Stimulated activated CD4-positive, alpha-beta T cell treated with anti-CD3 and anti-CD28 coated beads, Interleukin-15, amount 100 ng/mL, for 1 hour (primary cell): ENCODE results near the gene NUTM2F.
"Not testable (repeated sequence)": the region's sequence is repeated elsewhere in the genome, so short reads cannot be mapped to it uniquely, and the experiment has no call there.

Experiments
- DNase-seq, 2 donors: peaks; one replicate each; pipeline ENCODE4 v3.0.0-alpha.2; 2020; ENCODE audit warnings: low read depth in 1 of 2, low spot score in 1 of 2

NUTM2F gene

DNA sequence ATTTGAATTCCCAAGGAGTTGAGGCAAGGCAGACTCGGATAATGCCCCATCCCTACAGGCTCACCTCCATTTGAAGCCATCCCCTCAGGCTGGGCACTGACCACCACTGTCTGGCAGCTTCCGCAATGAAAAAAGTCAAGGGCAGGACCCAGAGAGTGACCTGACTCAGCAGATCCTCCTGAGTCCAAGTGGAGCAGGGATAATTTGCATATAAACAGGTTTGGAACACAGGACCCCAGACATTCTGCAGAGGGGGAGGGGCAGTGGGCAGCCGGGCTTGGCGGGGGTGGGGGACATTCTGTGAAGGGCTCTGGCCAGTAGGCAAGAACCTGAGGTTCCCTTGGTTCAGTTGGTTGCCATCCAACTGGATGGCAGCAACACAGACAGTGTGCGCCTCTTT lies at the start of gene NUTM2F:
NUTM2F (minus strand) TSS at position 101 of the 400 bp plus-strand sequence; CDS start at position 80, 21 bp downstream.
- not testable (repeated sequence) for DNase-seq

GRCh38 chr9:94375197-94375596 lies 46.8 kb upstream of the NUTM2F start:
- DNase-seq, result not testable (repeated sequence)

DNA sequence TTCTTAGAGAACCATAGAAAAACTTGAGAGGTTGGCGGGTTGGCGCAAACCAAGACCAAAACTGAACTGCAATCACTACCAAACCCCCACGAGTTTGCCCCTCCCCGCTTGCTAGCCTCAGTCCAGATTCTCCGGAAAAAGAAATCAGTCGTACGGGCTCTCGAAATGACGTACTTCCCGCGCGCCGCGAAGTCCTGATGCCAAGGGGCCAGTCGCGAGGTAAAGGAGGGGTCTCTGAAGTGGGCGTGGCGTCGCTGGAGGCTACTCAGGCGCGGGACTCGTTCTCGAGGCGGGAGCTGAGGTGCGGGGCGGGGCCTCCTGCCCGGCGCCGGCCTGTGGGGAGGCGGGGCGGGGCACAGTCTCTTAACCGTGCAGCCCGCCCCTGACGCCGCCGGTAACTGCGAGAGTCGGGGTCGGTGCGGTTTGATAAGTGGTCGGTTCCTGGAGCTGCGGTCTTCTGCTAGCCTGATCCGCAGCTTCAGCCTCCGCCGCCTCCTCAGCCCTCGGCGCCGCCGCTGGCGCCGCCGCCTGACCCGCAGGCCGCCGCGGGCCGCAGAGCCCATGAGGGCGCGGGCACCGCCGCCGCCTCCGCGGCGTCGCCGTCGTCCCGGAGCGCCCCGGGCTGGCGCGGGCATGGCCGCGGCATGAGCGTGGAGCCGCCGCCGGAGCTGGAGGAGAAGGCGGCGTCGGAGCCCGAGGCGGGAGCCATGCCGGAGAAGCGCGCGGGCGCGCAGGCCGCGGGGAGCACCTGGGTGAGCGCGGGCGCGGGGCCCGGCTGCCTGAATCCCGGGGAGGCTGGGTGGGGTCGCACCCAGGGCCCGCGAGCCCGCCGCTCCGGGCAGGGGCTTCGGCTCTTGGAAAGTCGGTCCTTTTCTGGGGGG lies 46.0 kb upstream of the NUTM2F start:
- DNase-seq, result peak; percentile 78 to 83

DNA sequence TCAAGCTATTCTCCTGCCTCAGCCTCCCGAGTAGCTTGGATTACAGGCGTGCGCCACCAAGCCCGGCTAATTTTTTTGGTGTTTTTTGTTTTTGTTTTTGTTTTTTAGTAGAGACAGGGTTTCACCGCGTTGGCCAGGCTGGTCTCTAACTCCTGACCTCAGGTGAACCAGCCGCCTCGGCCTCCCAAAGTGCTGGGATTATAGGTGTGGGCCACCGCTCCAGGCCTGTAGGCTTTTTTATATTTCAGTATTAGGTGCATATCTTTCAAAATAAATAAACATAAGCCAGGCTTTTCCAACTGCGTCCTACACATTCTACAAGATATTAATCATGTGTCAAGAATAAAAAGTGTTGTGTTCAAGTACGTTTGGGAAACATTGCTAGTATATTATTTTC lies 45.3 kb upstream of the NUTM2F start:
- DNase-seq, result not testable (repeated sequence)

DNA sequence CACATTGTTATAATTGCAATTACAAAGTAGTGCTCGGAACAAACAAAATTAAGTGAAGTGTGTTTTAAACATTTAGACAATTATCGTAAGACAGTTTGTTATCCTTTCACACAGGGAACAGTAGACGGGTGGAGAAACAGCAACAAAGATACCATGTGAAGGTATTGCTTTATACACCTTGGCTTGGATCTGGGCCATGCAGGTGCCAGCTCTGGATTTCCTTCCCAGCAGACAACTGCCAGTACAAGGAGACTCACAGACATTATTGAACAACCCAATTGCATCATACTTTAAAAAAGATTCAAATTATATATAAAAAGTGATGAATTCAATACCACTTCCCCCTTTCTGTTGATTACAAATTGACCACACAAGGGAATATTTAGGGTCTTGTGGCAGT lies 41.8 kb upstream of the NUTM2F start:
- DNase-seq, result not testable (repeated sequence)

DNA sequence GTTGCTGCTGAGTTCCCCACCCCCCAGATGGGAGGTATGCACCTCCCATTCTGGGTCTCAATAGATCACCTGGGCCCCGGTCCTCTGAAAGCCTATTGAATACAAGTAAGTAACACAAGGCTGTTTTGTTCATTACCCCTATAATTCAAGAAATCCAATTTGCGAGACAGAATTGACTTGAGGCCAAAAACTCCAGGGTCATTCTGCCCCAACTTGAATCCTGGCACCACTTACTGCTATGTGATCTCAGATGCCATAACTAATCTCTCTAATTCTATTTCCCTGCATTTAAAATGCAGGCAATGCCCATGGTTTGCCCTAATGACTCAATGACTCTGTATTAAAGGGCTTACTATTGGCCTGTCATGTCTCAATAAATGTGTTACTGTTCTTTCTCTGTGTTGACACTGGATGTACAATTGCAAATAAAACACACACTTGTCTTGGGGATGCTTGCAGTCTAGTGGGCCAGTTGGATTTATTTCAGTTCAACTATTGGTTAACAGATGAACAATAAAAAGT lies 35.7 kb upstream of the NUTM2F start:
- DNase-seq, result not testable (repeated sequence)

GRCh38 chr9:94357158-94357557 lies 28.7 kb upstream of the NUTM2F start:
- DNase-seq, result not testable (repeated sequence)

DNA sequence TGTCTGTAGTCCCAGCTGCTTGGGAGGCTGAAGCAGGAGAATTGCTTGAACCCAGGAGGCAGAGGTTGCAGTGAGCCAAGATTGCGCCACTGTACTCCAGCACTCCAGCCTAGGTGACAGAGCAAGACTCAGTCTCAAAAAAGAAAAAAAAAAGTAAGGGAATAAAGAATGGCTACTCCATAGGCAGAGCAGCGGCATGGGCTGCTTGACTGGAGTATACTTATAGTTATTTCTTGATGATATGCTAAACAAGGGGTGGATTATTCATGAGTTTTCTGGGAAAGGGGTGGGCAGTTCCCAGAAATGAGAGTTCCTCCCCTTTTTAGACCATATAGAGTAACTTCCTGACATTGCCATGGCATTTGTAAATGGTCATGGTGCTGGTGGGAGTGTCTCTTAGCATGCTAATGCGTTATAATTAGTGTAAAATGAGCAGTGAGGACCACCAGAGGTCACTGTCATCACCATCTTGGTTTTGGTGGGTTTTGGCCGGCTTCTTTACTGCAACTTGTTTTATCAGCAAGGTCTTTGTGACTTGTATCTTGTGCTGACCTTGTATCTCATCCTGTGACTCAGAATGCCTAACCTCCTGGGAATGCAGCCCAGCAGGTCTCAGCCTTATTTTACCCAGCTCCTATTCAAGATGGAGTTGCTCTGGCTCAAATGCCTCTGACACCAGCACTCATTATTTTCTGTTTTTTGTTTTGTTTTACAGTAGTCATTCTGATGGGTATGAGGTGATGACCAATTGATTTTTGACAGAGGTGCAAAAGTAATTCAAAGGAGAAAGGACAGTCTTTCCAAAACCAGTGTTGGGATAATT lies 23.7 kb upstream of the NUTM2F start:
- DNase-seq, result not testable (repeated sequence)

- DNase-seq, result not testable (repeated sequence)
Observed at GRCh38 chr9:94348754-94349153, 20.3 kb upstream of the NUTM2F start.

DNA sequence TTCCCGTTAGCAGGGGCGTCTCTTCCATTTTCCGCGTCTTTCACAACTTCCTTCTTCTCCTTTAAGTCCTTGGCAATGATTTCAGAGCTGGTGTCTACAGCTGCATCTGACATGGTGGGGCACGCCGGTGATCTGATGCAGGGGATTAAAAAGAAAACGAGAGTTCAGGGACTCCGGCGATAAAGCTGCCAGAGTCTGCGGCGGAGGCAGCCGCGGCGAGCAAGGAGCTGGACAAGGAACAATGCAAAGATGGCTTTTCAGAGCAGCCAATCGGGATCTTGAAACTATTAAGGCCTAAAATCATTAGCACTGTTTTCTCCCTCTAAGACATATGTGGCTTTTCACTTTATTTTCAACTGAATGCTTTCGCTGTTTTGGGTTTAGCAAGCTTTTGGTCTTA lies 19.0 kb upstream of the NUTM2F start:
- DNase-seq, result not testable (repeated sequence)

- not testable (repeated sequence) for DNase-seq
Observed at GRCh38 chr9:94341703-94342102, 13.3 kb upstream of the NUTM2F start.

- not testable (repeated sequence) for DNase-seq
Observed at GRCh38 chr9:94340750-94341149, 12.3 kb upstream of the NUTM2F start.

- DNase-seq, result not testable (repeated sequence)
Observed at GRCh38 chr9:94339657-94340056, 11.2 kb upstream of the NUTM2F start.

DNA sequence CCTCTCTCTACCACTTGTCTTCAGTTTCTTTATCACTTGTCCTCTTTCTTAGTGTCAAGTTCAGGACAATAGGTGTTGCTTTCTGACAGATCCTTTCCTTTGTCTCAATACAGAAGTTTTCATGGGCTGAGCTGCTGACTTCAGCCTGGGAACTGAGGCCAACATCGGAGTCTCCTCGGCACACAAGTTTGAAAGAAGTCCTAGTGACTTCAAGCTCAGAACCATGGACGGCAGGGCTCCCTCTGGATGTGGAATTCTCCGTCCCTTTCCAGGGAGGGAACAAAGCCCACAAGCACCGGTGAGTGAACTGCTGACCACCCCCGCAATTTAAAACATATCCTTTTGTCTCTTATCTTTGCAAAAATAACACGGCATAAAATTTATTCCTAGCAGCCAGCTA lies 10.3 kb upstream of the NUTM2F start:
- not testable (repeated sequence) for DNase-seq

- DNase-seq, result not testable (repeated sequence)
Observed at GRCh38 chr9:94336445-94336844, 8.0 kb upstream of the NUTM2F start.

DNA sequence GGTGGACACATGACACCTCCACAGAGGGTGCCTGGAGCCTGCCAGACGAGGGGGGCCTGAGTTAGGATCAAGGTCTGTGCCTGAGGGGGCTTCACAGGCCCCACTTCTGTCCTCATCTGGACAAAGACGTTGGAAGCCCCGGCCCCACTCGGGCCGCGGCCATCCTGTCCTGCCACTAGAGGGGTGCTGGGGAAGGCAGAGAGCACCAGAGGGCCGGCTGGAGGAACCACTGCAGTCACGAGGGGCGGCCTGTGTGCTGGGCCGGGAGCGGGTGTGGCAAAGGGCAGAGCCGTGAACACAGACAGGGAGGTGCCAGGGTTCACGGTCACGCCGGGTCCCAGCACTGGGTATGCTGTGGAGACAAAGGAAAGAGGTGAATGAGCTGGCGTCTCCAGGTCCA lies 2.9 kb downstream of the NUTM2F start:
- DNase-seq, result not testable (repeated sequence)

DNA sequence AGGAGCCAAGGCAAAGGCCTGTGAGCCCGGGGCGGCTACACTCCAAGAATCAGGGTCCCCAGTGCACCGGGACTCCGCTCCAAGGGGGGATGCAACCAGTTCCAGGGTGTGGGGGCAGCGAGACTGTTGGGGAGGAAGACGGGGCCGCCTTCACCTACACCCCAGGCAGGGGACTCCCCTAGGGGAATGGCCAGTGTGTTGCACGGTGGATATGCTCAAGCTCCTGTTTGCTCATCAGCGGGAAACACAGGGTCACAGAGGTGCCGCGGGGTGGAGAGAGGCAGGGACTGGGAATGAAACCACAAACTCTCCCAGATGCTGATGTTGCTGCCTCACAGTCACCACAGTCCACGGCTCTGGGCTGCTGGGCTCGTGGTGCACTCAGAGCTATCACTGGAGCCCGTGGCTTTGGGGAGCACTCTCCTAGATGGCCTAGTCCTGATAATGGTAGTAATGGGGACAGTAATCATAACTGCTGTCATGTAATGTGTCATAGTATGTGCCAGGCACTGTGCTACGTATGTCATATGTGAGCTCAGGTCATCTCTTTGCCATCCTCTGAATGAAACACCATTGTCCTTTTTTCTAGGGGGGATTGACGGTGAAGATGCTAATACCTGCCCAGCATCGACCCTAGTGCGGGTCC lies 5.2 kb downstream of the NUTM2F start:
- DNase-seq, result not testable (repeated sequence)

GRCh38 chr9:94322342-94322940 lies 6.0 kb downstream of the NUTM2F start:
- DNase-seq, result not testable (repeated sequence)

GRCh38 chr9:94317949-94318657 lies 10.3 kb downstream of the NUTM2F start:
- DNase-seq, result not testable (repeated sequence)

- DNase-seq, result not testable (repeated sequence)
Observed at GRCh38 chr9:94316236-94316635, 12.2 kb downstream of the NUTM2F start.
